Sigmoid colon (tissue), 7 donors: ENCODE data around the gene RPLP2. TPM values are rescaled to one million over a fixed set of nuclear protein-coding genes. Genes with fewer than 3 reads are reported as not detected.

Source experiments
- DNase-seq: peaks from one replicate; pipeline ENCODE4 v3.0.0-alpha.2; 2019
- H3K27ac ChIP-seq, 4 donors: fragments of 200-600 bp; sonication (generic); one replicate each; pipeline ENCODE4 v1.5.1; 2016 to 2019; ENCODE audit warnings: mild to moderate bottlenecking in 1 of 4
- H3K27me3 ChIP-seq, 3 donors: fragments of 200-600 bp; sonication (generic); one replicate each; pipeline ENCODE4 v1.5.1; 2019; ENCODE audit warnings: mild to moderate bottlenecking in 1 of 3
- H3K36me3 ChIP-seq, 4 donors: fragments of 200-600 bp; sonication (generic); one replicate each; pipeline ENCODE4 v1.5.1; 2016 to 2019
- H3K4me1 ChIP-seq, 4 donors: fragments of 200-600 bp; sonication (generic); one replicate each; pipeline ENCODE4 v1.5.1; 2017 to 2019
- H3K4me3 ChIP-seq, 4 donors: fragments of 200-600 bp; sonication (generic); one replicate each; pipeline ENCODE4 v1.5.1; 2017 to 2019; ENCODE audit warnings: mild to moderate bottlenecking in 2 of 4, moderate library complexity in 1 of 4
- H3K9me3 ChIP-seq, 4 donors: fragments of 200-600 bp in 3 of 4; sonication (generic) in 3 of 4; one replicate each; pipeline versions ENCODE4 v1.5.1 to v1.6.1; 2013 to 2019
- CTCF ChIP-seq, 4 experiments: fragments of 450-650 bp in 3 of 4; fragments of 200-600 bp in 1 of 4; IDR thresholded peaks; one replicate each; pipeline ENCODE4 v1.5.1; 2016 to 2019; ENCODE audit warnings: antibody characterized with exemption in 4 of 4, mild to moderate bottlenecking in 3 of 4, moderate library complexity in 2 of 4
- EP300 ChIP-seq, 4 donors: sonication (generic); formaldehyde crosslinking; IDR thresholded peaks; one replicate each; pipeline ENCODE4 v1.6.1; 2017; ENCODE audit warnings: antibody characterized with exemption in 4 of 4
- POLR2A ChIP-seq, 2 donors: fragments of 450-650 bp; IDR thresholded peaks; one replicate each; pipeline ENCODE4 v1.6.1; 2016; ENCODE audit warnings: antibody characterized with exemption in 2 of 2, mild to moderate bottlenecking in 2 of 2, moderate library complexity in 2 of 2
- POLR2AphosphoS5 ChIP-seq, 4 donors: sonication (generic); formaldehyde crosslinking; IDR thresholded peaks; one replicate each; pipeline ENCODE4 v1.6.1; 2017; ENCODE audit warnings: antibody characterized with exemption in 4 of 4
- WGBS, 2 donors: extraction: QIAGEN DNeasy Blood & Tissue Kit; methylation state at CpG; one replicate each; pipeline ENCODE4 v1.1.7; 2013; 5-methylcytosine and 5-hydroxymethylcytosine counted together
- intact Hi-C: fragments of 100-400 bp; cut with DNase I; formaldehyde crosslinking; loops from one replicate; pipeline ENCODE4 v1.15.1; 2023
- polyA plus RNA-seq, 3 donors: library from polyadenylated mRNA; stranded (reverse); fragments of 200-250 nt; gene quantifications; one replicate each; pipeline ENCODE4 v1.2.3, GENCODE V29; 2013
- total RNA-seq, 4 donors: library from RNA; depleted of rRNA; stranded (reverse); fragments of >200 nt; gene quantifications; one replicate each; pipeline ENCODE4 v1.1.0, GENCODE V29; 2016
- donor health status: healthy with polysubstance abuse.
- donor health status: Bipolar disorder and iron deficiency.
- donor health status: healthy.

RPLP2 gene
- total and polyA plus RNA-seq, 7 donors: 405 to 2,533 (median 632) TPM

DNA sequence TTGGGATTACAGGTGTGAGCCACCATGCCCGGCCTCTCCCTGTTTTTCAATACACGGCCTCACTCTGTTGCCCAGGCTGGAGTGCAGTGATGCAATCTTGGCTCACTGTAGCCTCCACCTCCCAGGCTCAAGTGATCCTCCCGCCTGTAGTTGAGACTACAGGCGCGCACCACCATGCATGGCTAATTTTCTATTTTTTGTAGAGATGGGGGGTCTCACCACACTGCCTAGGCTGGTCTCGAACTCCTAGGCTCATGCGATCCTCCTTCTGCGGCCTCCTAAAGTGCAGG is 44.0 kb upstream of the RPLP2 start:
- intact Hi-C loops: no loop called here
- Histone ChIP-seq H3K4me3 (no peak overlapping the region), H3K4me1 (no peaks in the 10 kb centered on the region), H3K27me3 (no peaks in the 10 kb centered on the region), H3K27ac (no peak overlapping the region), H3K36me3 (peaks cover 13 to 80% (median 29%) of the 10 kb centered on the region in 4 donors), H3K9me3 (no peaks in the 10 kb centered on the region)
- TF ChIP-seq POLR2AphosphoS5 (IDR thresholded peaks at IDR 0.05) (no peak), POLR2A (IDR thresholded peaks at IDR 0.05) (no peak), CTCF (IDR thresholded peaks at IDR 0.05) (no peak), EP300 (IDR thresholded peaks at IDR 0.05) (no peak)
- WGBS, 2 donors: 95 to 96% methylated on average over 8 of the region's 8 CpGs
- DNase-seq: no peak

DNA sequence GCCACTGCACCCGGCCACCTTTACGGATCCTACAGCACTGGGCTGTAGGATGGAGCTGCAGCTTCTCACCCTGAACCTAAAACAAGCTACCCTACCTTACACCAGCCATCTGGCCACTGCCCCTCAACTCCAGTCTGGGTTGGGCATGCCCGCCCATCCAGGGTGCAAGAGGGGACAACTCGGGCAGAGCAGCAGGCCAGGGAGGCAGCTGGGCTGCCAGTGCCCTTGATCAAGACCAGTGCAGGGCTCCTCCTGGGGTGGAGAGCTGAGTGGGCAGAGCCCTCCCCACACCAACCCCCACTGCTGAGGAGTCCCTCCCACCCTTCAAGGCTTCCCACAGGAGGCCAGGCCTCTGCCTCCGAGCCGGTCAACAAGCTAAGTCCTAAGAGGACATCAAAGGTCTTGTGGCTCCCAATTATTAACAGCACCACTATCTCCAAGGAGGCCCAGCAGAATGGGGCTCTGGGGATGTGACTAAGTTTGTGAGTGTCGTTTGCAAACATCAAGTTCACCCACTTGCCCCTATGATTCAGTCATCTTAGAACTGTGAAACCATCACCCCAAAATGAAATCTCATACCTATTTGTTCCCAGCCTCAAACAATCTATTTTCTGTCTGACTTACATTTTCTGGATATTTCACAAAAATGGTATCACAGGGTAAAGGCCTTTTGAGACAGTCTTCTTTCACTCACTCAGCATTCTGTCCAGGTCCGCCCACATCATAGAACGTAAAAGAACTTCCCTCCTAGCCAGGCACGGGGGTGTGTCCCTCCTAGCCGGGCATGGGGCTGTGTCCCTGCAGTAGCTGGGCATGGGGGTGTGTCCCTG is 43.4 kb upstream of the RPLP2 start:
- H3K27ac ChIP-seq: no peak overlapping the region
- intact Hi-C loops: no loop called here
- peaks cover 13 to 80% (median 32%) of the 10 kb centered on the region in 4 donors for H3K36me3 ChIP-seq
- no peaks in the 10 kb centered on the region for H3K27me3 ChIP-seq
- no peaks in the 10 kb centered on the region for H3K9me3 ChIP-seq
- DNase-seq: no peak
- H3K4me3 ChIP-seq: no peak overlapping the region
- TF ChIP-seq POLR2AphosphoS5 (IDR thresholded peaks at IDR 0.05): no peak
- TF ChIP-seq EP300 (IDR thresholded peaks at IDR 0.05): no peak
- no peak for TF ChIP-seq CTCF (IDR thresholded peaks at IDR 0.05)
- no peak for TF ChIP-seq POLR2A (IDR thresholded peaks at IDR 0.05)
- WGBS, 2 donors: 68 to 81% methylated on average over 11 of the region's 11 CpGs
- H3K4me1 ChIP-seq: no peaks in the 10 kb centered on the region

DNA sequence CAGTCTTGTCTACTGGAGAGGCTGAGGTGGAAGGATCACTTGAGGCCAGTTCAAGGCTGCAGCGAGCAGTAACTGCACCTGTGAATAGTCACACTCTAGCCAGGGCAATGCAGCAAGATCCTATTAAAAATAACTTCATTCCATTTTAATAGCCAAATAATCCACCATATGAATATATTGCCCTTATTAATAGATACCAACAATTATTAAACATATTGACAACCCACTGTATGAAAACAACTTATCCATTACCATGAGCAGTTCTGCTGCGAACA is 42.9 kb upstream of the RPLP2 start:
- DNase-seq: no peak
- 95 to 99% methylated on average over 2 of the region's 2 CpGs for WGBS, 2 donors
- no peaks in the 10 kb centered on the region for H3K9me3 ChIP-seq
- no peak for TF ChIP-seq CTCF (IDR thresholded peaks at IDR 0.05)
- no peak for TF ChIP-seq POLR2AphosphoS5 (IDR thresholded peaks at IDR 0.05)
- no peak for TF ChIP-seq EP300 (IDR thresholded peaks at IDR 0.05)
- TF ChIP-seq POLR2A (IDR thresholded peaks at IDR 0.05): no peak
- H3K27ac ChIP-seq: no peak overlapping the region
- intact Hi-C loops: no loop called here
- H3K4me1 ChIP-seq: no peaks in the 10 kb centered on the region
- H3K27me3 ChIP-seq: no peaks in the 10 kb centered on the region
- no peak overlapping the region for H3K4me3 ChIP-seq
- peaks cover 13 to 80% (median 31%) of the 10 kb centered on the region in 4 donors for H3K36me3 ChIP-seq

DNA sequence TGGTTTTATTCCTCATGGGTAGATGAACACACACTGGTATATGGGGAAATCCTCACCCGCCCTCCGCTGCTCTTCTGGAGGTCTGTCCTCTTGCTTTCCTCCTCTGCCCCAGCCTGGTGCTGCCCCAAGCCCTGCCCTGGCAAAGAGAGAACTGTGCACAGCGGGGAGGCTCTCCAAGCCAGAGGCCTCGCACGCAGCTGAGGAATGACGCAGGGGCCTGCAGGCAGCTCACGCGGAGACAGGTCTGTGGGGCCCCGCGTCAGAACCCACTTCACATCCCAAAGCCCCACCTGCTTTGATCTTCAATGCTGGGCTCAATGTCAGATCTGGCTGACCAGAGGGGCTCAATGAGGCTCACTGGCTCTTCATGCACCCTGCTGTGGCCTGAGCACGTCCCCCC is 42.5 kb upstream of the RPLP2 start:
- TF ChIP-seq EP300 (IDR thresholded peaks at IDR 0.05) (no peak), POLR2A (IDR thresholded peaks at IDR 0.05) (no peak), POLR2AphosphoS5 (IDR thresholded peaks at IDR 0.05) (no peak), CTCF (IDR thresholded peaks at IDR 0.05) (no peak)
- Histone ChIP-seq H3K36me3 (peaks cover 13 to 80% (median 33%) of the 10 kb centered on the region in 4 donors), H3K27me3 (no peaks in the 10 kb centered on the region), H3K4me3 (no peak overlapping the region), H3K27ac (no peak overlapping the region), H3K4me1 (no peaks in the 10 kb centered on the region), H3K9me3 (no peaks in the 10 kb centered on the region)
- no peak for DNase-seq
- WGBS, 2 donors: 96 to 97% methylated on average over 11 of the region's 11 CpGs
- intact Hi-C loops: no loop called here
